ENCODE results near the gene VSIG10. TPM values are rescaled to one million over a fixed set of nuclear protein-coding genes. Genes with fewer than 3 reads are reported as not detected.

Gene VSIG10
- total and polyA plus RNA-seq, 7 donors, result 4.8 to 13.9 (median 10.7) TPM

- H3K9me3 ChIP-seq, result no peaks in the 10 kb centered on the region
- no peak overlapping the region for H3K27ac ChIP-seq
- H3K27me3 ChIP-seq (ENCODE audit: insufficient read depth in 3 of 3, low read length in 2 of 3), result no peaks in the 10 kb centered on the region
- WGBS, 3 donors, result 71 to 84% (median 77%) methylated on average over 2 of the region's 2 CpGs
- H3K36me3 ChIP-seq (ENCODE audit: insufficient read depth in 1 of 2, low read depth in 1 of 2), result peaks cover 3 to 88% of the 10 kb centered on the region in 2 donors
- ATAC-seq (no peak), DNase-seq (no peak)
- intact Hi-C loops (cut with DNase I), result no loop called here
- no peaks in the 10 kb centered on the region for H3K4me1 ChIP-seq
- TF ChIP-seq CTCF (IDR thresholded peaks at IDR 0.05), result no peak
- no peak overlapping the region for H3K4me3 ChIP-seq
Measured at GRCh38 chr12:118044075-118044474, 59.7 kb downstream of the VSIG10 start.

- Histone ChIP-seq H3K27me3 (ENCODE audit: insufficient read depth in 3 of 3, low read length in 2 of 3) (no peaks in the 10 kb centered on the region), H3K36me3 (ENCODE audit: insufficient read depth in 1 of 2, low read depth in 1 of 2) (peaks cover 3 to 91% of the 10 kb centered on the region in 2 donors), H3K4me1 (no peaks in the 10 kb centered on the region), H3K9me3 (no peaks in the 10 kb centered on the region), H3K27ac (no peak overlapping the region), H3K4me3 (no peak overlapping the region)
- intact Hi-C loops (cut with DNase I), result no loop called here
- WGBS, 3 donors, result 94 to 99% (median 94%) methylated on average over 4 of the region's 4 CpGs
- DNase-seq (no peak), ATAC-seq (no peak)
- TF ChIP-seq CTCF (IDR thresholded peaks at IDR 0.05), result no peak
Measured at GRCh38 chr12:118042091-118042490, 61.7 kb downstream of the VSIG10 start.

- no peaks in the 10 kb centered on the region for H3K4me1 ChIP-seq
- H3K9me3 ChIP-seq, result no peaks in the 10 kb centered on the region
- no peaks in the 10 kb centered on the region for H3K27me3 ChIP-seq (ENCODE audit: insufficient read depth in 3 of 3, low read length in 2 of 3)
- 70 to 79% (median 79%) methylated on average over 6 of the region's 6 CpGs for WGBS, 3 donors
- no peak for DNase-seq
- no peak for TF ChIP-seq CTCF (IDR thresholded peaks at IDR 0.05)
- no peak overlapping the region for H3K27ac ChIP-seq
- intact Hi-C loops (cut with DNase I), result loop anchor here in 1 of 2 donors (10.0 kb wide), 1 partner anchor 163 kb away; no protein-coding TSS in a partner anchor
- H3K36me3 ChIP-seq (ENCODE audit: insufficient read depth in 1 of 2, low read depth in 1 of 2), result peaks cover 11 to 100% of the 10 kb centered on the region in 2 donors
- no peak overlapping the region for H3K4me3 ChIP-seq
- no peak for ATAC-seq
Measured at GRCh38 chr12:118038137-118038536, 65.7 kb downstream of the VSIG10 start.

GRCh38 chr12:118036672-118037411 lies 67.0 kb downstream of the VSIG10 start:
- DNase-seq (no peak), ATAC-seq (peak in 3 of 4 donors; percentile 28 to 68 (median 31))
- intact Hi-C loops (cut with DNase I), result loop anchor here in 1 of 2 donors (10.0 kb wide), 1 partner anchor 162 kb away; no protein-coding TSS in a partner anchor
- TF ChIP-seq CTCF (IDR thresholded peaks at IDR 0.05), result no peak
- no peaks in the 10 kb centered on the region for H3K4me1 ChIP-seq
- no peak overlapping the region for H3K4me3 ChIP-seq
- H3K36me3 ChIP-seq (ENCODE audit: insufficient read depth in 1 of 2, low read depth in 1 of 2), result peaks cover 13 to 100% of the 10 kb centered on the region in 2 donors
- WGBS, 3 donors, result 71 to 76% (median 75%) methylated on average over 11 of the region's 11 CpGs
- no peak overlapping the region for H3K27ac ChIP-seq
- no peaks in the 10 kb centered on the region for H3K27me3 ChIP-seq (ENCODE audit: insufficient read depth in 3 of 3, low read length in 2 of 3)
- no peaks in the 10 kb centered on the region for H3K9me3 ChIP-seq

Measured in psoas muscle (tissue), 8 donors.